ENCODE results near the gene VPS33B. TPM values are rescaled to one million over a fixed set of nuclear protein-coding genes. Genes with fewer than 3 reads are reported as not detected.

The VPS33B gene
- total RNA-seq = 1 to 10 TPM; 3.3 to 9.0 (median 8.1) TPM

DNA sequence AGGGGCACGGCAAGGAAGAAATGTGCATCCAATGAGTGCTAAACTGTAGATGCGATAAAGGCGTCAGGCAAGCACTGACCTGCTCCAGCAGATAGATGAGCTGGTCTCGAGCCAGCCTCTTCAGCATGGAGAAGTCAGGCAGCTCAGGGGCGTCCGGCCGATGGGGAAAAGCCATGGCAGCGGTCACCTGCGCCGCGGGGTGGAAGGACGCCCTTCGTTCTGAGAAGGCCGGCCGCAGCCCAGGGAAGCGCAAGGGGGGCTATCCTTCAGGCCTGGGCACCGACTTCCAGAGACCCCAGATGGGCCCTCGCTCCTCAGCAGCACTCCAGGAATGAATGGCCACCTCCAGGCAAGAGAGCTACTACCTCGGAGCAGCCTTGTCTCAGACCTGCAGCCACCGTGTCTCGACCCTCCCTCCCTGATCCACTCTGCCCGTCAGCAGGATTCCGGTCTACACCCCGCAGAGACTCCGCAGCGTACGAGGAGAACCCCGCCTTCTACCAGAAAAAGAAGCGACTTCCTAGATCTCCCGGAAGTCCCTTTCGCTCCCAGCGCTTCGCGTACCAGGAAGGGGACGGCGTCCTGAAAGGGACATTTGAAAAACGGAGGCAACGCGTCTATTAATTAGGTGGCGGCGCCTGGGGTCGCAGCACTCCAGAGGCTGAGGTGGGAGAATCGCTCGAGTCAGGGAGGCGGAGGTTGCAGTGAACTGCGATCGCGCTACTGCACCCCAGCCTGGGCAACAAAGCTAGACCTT lies at the start of gene VPS33B:
Gene VPS33B (minus strand): TSS at position 520 of the 757 bp plus-strand sequence. CDS start 345 bp downstream, at position 175.
- peak within 1 kb of the TSS; percentile 80 to 90 (median 86) for H3K27ac ChIP-seq

DNA sequence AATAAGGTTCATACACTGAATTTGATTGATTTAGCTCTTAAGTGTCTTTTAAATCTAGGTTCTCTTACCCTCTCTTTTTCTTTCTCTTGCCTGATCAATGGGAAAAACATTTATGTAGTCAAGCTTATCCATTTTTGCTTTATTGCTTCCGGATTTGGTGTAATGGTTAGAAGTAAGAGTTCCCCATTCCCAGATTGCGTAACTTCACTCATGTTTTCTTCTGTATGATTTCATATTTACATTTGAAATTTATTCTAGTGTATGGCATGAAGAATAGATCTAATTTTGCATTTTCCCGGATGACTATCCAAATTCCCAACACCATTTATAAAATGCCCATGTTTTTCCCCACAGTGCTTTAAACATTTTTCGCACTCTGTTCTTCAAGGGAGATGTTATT lies 49.8 kb upstream of the VPS33B start:
- intact Hi-C loops (cut with DNase I) = no loop called here
- Histone ChIP-seq H3K27me3 (peaks cover 0 to 32% (median 0%) of the 10 kb centered on the region in 4 donors), H3K9me3 (no peaks in the 10 kb centered on the region), H3K4me3 (no peak overlapping the region), H3K36me3 (no peaks in the 10 kb centered on the region), H3K4me1 (no peaks in the 10 kb centered on the region), H3K27ac (no peak overlapping the region)
- no peak for DNase-seq
- WGBS, 2 donors = 81 to 87% methylated on average over 4 of the region's 4 CpGs
- no peak for TF ChIP-seq POLR2A (IDR thresholded peaks at IDR 0.05)
- TF ChIP-seq, protein P1, sequence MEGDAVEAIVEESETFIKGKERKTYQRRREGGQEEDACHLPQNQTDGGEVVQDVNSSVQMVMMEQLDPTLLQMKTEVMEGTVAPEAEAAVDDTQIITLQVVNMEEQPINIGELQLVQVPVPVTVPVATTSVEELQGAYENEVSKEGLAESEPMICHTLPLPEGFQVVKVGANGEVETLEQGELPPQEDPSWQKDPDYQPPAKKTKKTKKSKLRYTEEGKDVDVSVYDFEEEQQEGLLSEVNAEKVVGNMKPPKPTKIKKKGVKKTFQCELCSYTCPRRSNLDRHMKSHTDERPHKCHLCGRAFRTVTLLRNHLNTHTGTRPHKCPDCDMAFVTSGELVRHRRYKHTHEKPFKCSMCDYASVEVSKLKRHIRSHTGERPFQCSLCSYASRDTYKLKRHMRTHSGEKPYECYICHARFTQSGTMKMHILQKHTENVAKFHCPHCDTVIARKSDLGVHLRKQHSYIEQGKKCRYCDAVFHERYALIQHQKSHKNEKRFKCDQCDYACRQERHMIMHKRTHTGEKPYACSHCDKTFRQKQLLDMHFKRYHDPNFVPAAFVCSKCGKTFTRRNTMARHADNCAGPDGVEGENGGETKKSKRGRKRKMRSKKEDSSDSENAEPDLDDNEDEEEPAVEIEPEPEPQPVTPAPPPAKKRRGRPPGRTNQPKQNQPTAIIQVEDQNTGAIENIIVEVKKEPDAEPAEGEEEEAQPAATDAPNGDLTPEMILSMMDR (IDR thresholded peaks at IDR 0.05) = no peak

More for the DNA sequence above, at the start of gene VPS33B:
- 0 to 1% methylated on average over 12 to 13 of the region's 48 CpGs for WGBS, 2 donors
- peak within 1 kb of the TSS; percentile 73 to 97 (median 94) for H3K4me3 ChIP-seq
- H3K36me3 ChIP-seq = peaks cover 0 to 13% (median 0%) of the 10 kb centered on the region in 3 donors
- TF ChIP-seq, protein P1 (IDR thresholded peaks at IDR 0.05) = peak in 1 of 6 experiments; percentile 21
- TF ChIP-seq POLR2A (IDR thresholded peaks at IDR 0.05) = peak in 2 of 4 donors; percentile 40 to 41
- peaks cover 15 to 36% (median 17%) of the 10 kb centered on the region in 3 donors for H3K4me1 ChIP-seq
- DNase-seq = peak; percentile 18
- no peaks in the 10 kb centered on the region for H3K9me3 ChIP-seq
- H3K27me3 ChIP-seq = no peaks in the 10 kb centered on the region
- intact Hi-C loops (cut with DNase I) = loop anchor here (10.0 kb wide), 1 partner anchor 57 kb away; no protein-coding TSS in a partner anchor

DNA sequence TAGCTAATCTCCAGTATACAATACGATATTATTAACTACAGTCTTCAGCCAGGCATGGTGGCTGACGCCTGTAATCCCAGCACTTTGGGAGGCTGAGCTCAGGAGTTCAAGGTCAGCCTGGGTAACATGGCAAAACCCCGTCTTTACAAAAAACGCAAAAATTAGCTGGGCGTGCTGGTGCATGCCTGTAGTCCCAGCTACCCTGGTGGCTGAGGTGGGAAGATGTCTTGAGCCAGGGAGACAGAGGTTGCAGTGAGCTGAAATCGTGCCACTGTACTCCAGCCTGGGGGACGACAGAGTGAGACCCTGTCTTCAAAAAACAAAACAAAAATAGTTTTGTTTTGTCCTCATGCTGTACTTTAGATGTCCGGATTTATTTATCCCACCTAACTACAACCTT lies 48.5 kb upstream of the VPS33B start:
- TF ChIP-seq, protein P1 (IDR thresholded peaks at IDR 0.05) = no peak
- TF ChIP-seq POLR2A (IDR thresholded peaks at IDR 0.05) = no peak

DNA sequence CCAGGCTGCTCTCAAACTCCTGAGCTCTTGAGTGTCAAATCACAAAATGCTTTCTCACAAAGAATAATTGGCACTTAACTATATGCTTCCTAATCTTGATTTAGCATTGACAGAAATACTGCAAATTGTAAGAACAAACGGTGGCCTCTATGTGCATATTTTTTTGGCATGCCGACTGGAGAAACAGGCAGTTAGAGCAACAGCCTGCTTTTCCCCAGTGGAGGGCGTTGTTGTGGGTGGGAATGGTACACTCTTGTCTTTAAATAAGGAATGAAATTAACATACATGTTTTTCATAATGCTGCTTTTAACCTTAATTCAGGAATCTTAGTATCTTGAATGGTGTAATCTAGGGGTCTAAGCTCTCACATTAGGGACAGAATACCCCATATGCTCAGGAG lies 46.6 kb upstream of the VPS33B start:
- DNase-seq = no peak
- WGBS, 2 donors = 66 to 71% methylated on average over 3 of the region's 3 CpGs
- no peak overlapping the region for H3K4me3 ChIP-seq
- H3K4me1 ChIP-seq = no peaks in the 10 kb centered on the region
- H3K27ac ChIP-seq = no peak overlapping the region
- H3K27me3 ChIP-seq = peaks cover 0 to 36% (median 0%) of the 10 kb centered on the region in 4 donors
- no peaks in the 10 kb centered on the region for H3K36me3 ChIP-seq
- no peaks in the 10 kb centered on the region for H3K9me3 ChIP-seq
- no peak for TF ChIP-seq POLR2A (IDR thresholded peaks at IDR 0.05)
- TF ChIP-seq, protein P1 (IDR thresholded peaks at IDR 0.05) = no peak
- intact Hi-C loops (cut with DNase I) = no loop called here

More for the DNA sequence above, 48.5 kb upstream of the VPS33B start:
- intact Hi-C loops (cut with DNase I) = no loop called here
- no peak for DNase-seq
- 62 to 71% methylated on average over 8 of the region's 8 CpGs for WGBS, 2 donors
- Histone ChIP-seq H3K27ac (no peak overlapping the region), H3K27me3 (peaks cover 0 to 36% (median 0%) of the 10 kb centered on the region in 4 donors), H3K36me3 (no peaks in the 10 kb centered on the region), H3K9me3 (no peaks in the 10 kb centered on the region), H3K4me3 (no peak overlapping the region), H3K4me1 (no peaks in the 10 kb centered on the region)

DNA sequence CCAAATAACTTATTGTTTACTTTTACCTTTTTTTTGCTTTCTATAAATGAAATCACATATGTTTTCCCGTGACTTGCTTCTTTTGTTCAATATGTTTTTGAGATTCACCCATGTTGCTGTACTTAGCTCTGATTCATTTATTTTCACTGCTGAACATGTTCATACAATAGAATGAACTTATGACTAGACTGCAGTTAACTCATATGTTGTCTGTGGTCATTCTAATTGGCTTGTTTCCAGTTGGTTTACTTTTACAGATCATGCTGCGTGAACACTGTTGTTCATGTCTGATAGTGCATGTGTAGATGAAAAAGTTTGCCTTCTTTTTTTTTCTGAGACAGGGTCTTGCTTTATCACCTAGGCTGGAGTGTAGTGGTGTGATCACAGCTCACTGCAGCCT lies 46.0 kb upstream of the VPS33B start:
- 83 to 95% methylated on average over 2 of the region's 2 CpGs for WGBS, 2 donors
- Histone ChIP-seq H3K27me3 (peaks cover 0 to 36% (median 0%) of the 10 kb centered on the region in 4 donors), H3K9me3 (no peaks in the 10 kb centered on the region), H3K4me3 (no peak overlapping the region), H3K4me1 (no peaks in the 10 kb centered on the region), H3K36me3 (no peaks in the 10 kb centered on the region), H3K27ac (no peak overlapping the region)
- no peak for TF ChIP-seq POLR2A (IDR thresholded peaks at IDR 0.05)
- TF ChIP-seq, protein P1 (IDR thresholded peaks at IDR 0.05) = no peak
- no peak for DNase-seq
- intact Hi-C loops (cut with DNase I) = no loop called here
